NCI-H1417 (cell line): ENCODE results near the gene CKS1B.

Experiments used
- DNase-seq, 3 experiments: peaks; one replicate each; lab custom pipeline; 2025; lab: John Stamatoyannopoulos, UW

CKS1B gene

DNA sequence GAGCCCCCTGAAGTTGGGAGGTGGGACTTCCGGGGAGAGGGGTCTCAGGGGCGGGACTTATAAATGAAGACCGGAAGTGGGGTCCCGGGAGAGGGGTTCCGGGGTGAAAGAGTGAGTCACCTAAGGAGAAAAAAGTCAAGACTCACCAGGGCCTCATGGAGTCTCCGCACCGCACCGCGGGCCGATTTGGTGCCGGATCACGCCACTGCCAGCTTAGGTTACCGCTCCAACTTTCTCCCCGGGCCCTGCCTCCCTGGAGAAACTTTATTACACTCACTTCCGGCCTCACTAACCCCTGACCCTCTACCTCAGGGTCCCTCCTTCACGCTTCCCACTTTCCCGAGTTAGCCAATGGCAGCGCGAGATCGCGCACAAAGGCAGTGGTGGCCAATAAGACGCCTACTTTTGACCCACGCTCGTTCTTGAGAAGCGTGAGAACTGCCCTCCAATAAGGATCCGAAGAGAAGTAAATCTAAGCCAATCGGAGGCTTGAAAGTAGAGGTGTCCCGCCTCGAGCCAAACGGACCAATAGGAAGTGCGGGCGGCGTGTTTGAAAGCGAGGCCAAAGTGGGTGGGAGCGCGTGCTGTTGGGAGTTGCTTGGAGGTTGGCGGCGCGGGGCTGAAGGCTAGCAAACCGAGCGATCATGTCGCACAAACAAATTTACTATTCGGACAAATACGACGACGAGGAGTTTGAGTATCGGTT lies at the start of gene CKS1B:
TSS of gene CKS1B (plus strand) at position 580 of the 706 bp plus-strand sequence. CDS start at position 645, 65 bp downstream.
- DNase-seq, result peak; percentile 99 to 100 (median 100)

- DNase-seq, result no peak
Measured at GRCh38 chr1:154925335-154926170, 48.9 kb upstream of the CKS1B start.

DNA sequence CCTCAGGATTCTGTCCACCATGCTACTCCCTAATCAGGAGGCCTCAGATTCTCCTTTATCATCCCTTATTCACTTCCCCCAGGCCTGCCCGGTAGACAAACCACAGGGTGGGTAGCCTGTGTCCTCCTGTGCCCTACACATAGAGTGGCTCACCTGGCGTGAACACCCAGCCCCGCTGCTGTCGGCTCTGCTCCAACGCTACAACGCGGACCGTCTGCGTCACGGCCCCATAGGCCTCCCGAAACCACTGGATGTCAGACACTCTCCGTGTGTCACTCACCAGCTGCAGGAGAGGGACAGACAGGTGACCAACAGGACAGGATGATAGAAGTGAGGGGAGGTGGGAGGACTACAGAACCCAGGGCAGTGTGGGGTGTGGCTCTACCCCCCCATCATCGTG lies 48.3 kb upstream of the CKS1B start:
- no peak for DNase-seq

GRCh38 chr1:154931940-154932487 lies 42.5 kb upstream of the CKS1B start:
- no peak for DNase-seq

- DNase-seq, result no peak
Measured at GRCh38 chr1:154934358-154934948, 40.0 kb upstream of the CKS1B start.

GRCh38 chr1:154935749-154936554 lies 38.5 kb upstream of the CKS1B start:
- DNase-seq, result no peak

- peak; percentile 98 to 99 (median 99) for DNase-seq
Measured at GRCh38 chr1:154936555-154937084, 37.9 kb upstream of the CKS1B start, which contains the start of gene PMVK. Gene PMVK (minus strand): TSS chr1:154936719. CDS start chr1:154936685, 34 bp downstream.

DNA sequence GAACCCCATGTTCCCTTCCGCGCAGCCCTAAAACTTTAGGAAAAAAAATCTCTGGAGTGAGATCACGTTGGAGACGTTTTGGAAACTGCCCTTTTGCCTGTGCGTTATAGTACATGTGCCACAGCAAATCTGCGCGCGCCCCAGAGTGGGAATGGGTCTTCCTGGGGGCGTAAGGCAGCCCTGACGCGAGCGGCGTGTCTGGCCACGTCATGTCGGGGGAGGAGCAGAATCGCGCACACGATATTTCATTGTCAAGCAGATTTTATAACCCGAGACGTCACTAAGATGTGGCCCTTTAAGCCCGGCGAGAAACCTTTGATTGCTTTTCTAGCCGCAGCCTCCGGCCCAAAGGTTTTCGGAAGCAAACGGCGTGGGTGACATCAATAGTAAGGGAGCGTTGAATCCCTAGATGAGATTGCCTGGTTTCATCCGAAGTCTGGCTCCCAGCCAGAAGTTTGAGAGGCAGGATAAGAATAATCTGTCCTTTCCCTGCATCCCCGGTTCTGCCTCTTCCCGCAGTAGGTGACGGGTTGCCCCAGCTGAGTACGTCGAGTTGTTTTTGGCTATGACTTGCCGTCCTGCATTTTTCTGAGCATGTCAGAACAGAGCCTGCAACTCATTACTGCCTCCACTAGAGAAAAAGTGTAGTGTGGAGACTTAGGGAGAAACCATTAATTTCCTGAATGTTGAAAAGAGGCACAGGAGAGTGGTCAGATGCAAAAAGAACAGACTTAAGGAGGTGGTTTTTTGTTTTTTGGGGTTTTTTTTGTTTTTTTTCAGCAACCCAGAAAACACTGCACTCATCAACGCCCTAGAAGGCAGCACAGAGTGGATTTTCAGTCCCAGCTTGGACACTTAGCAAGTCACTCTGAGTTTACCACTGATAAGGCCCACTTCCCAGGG lies 37.1 kb upstream of the CKS1B start:
- DNase-seq, result peak; percentile 98 to 99 (median 99)

- no peak for DNase-seq
Measured at GRCh38 chr1:154937988-154938386, 36.5 kb upstream of the CKS1B start.

GRCh38 chr1:154938604-154939399 lies 35.7 kb upstream of the CKS1B start:
- DNase-seq, result no peak

- no peak for DNase-seq
Measured at GRCh38 chr1:154940213-154940560, 34.3 kb upstream of the CKS1B start.

DNA sequence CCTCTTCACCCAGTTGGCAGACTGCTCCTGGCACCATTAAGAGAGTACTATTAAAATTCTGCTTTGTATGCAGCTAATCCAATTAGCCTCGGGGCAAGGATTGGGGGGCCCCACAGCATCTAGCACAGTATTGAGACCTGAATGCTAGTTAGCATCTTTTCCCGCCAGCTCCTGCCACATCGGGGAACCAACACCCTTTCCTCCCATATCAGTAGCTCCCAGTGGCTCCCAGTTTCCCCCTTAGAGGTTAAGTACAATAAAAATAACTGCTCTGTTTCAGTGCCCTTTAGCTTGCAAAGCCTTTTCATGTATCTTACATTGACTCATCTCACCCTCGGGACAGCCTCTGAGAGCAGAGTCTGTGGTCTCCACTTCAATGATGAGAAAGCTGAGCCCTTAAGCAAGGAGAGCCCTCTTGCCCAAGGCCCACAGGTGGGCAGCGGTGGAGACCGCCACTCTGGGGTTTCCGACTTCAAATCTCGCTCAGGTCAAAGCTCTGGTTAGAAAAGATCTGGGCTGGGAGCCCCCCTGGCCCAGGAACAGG lies 33.8 kb upstream of the CKS1B start:
- DNase-seq, result no peak

DNA sequence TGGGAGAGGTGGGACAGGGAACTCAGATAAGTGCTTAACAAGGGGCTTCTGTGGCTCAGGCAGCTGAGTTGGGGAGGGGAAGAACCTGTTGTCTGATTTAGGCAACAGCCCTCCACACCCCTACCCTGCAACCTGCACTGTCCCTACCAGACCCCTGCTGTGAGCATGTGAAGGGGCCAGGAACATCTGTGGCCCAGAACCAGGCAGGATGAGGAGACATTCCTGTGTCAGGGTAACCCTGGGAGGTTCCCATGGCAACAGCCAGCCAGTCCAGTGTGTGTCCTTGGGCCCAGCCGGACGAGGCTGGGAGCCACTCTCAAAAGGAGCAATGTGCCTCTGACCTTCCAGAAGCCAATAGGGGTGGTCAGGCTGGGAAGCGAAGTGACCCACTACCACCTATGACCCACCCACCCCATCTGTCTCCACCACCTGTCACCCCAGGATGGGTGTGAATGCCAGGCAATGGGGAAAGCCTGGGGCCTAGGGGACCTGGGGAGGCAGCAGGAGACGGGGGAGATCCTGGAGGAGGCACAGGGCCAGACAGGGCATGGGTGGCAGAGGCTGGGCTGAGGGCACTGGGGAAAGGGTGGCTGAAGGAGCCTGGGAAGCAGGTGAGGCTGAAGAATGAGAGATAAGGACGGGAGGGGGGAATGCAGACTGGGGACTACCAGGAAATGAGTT lies 33.0 kb upstream of the CKS1B start:
- peak in 1 of 3 experiments; percentile 29 for DNase-seq

DNA sequence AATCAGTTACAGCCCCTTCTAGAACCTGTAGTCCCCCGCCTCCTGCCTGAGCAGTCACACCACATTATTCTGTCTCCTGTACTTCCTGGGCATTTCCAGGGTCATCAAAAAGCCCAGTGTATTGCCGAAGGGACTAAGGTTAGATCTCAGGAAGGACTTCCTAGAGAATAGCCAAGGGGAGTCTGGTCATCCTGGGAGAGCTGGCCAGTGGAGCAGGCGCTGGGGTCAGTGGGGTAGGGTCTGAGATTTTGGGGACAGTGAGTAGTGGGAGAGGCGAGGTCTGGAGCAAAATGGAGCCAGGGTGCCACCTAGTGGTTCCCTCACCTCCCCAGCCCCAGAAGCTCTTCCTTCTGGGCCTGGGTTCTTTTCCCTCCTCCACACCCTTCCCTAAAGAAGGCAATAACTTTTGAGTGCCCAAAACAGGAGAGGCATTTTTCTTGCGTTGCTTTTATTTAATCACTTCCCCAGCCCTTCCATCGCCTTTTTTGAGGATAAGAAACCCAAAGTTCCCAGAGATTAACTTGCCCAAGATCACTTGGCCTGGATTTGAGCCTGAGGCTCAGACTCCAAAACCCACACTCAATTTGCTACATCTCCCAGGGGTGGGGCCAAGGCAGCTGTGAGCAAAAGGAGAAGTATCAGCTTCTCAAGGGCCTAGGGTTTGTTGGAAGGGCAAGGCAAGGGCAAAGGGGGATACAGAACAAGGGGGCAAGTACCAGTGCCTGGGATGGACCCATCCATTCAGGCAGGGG lies 30.7 kb upstream of the CKS1B start:
- DNase-seq, result peak; percentile 40 to 60 (median 46)

DNA sequence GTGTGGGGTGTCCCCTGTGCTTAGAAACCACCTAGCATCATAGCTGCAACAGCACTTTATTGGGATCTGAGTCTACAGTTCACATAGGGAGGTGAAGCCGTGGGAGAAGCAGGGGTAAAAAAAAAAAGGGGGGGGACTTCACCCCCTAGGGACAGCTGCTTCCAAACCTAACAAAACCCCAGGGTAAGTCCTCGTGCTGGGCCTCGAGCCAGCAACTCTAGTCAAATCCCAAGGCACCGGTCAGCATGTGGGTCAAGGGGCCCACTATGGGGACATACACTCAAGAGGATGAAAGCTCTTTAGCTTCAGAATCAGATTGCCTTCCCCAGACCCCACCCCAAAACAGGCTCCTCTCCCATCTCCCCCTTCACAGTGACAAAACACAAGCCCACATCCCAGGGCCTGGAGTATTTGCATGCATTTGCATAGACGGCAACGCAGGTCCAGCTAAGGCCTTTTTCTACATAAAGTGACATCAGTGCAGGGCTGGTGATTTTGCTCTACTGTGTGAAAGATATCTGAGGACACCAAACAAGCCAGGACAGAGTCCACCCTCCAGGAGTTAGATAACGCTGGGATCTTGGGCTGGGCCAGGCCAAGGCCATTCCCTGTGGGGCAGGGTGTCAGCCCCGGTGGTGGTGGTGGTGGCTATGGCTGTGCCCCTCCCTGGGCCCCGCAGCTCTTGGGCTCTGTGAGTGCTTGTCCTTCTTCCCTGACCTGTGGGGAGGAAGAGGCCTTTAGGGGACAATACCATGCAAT lies 29.9 kb upstream of the CKS1B start:
- no peak for DNase-seq

DNA sequence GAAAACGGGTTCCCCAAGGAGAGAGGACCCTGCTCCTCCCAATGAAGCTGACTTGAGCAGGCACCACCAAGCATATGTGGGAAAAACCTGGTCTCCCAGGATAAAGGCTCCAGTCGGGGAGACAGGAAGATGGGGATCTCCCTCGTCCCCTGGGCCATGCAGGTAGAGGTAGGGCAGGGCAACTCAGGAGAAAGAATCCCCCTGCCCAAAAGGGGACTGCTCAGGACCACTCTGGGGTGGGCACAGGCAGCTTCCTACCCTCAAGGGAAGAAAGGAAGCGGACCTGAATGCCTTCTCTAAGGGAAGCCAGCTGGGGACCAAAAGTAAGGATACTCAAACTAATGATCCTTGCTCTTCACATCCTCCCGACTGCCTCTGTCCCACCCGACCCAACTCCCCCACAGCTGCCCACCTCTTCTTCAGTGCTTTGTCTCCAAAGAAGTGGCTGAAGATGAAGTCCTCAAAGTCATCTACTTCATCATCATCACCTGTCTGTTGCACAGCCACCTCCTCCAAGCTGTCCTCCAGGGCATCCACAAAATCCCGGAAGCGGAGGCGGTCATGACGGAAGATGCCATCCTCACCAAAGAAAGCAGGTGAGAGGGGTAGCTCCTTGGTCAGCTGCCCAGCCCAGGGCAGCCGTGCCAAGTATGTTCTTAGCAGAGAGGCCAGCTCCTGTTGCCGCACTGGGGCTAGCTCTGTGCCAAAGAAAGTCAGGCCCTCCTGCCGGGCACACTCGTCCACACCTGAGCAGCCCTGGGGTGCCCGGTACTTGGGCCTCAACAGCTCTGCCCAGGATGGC lies 29.1 kb upstream of the CKS1B start:
- DNase-seq, result no peak
